ENCODE data around the gene ANAPC2.

GRCh38 chr9:137163805-137164204, 24.6 kb downstream of the ANAPC2 start:
- TF ChIP-seq POLR2A (IDR thresholded peaks at IDR 0.05) = no peak
- TF ChIP-seq POLR2AphosphoS5 (IDR thresholded peaks at IDR 0.05) = no peak
- no peak for TF ChIP-seq CTCF (IDR thresholded peaks at IDR 0.05)
- TF ChIP-seq EP300 (IDR thresholded peaks at IDR 0.05) = no peak

Data from sigmoid colon (tissue), 4 donors.